ENCODE data around the gene FSD1. TPM values are rescaled to one million over a fixed set of nuclear protein-coding genes. Genes with fewer than 3 reads are reported as not detected.

The FSD1 gene
- total and polyA plus RNA-seq, 8 donors, result 0.55 to 1.9 (median 1.3) TPM; not detected in 1

DNA sequence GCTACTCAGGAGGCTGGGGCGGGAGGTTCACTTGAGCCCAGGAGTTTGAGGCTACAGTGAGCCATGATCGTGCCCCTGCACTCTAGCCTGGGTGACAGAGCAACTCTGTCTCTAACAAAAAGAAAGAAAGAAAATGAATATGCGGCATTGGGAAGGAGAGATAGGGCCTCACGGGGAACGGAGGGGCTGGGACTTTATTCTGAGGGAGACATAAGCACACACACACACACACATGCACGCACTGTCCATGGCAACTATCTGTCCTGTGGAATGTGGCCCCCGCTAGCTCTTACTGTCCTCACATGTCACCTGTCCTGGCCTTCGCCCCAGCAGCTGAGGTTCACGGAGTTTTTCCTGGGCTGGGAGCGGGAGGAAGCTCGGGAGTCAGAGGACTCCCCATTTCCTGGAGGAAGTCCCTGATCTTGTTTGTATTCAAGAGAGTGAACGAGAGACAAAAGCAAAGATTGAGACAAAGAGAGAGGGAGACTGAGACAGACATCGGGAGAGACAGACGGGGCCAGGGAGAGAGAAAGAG lies 33.6 kb downstream of the FSD1 start:
- H3K4me3 ChIP-seq, result peak overlapping the region; percentile 30 to 46
- H3K9me3 ChIP-seq, result no peaks in the 10 kb centered on the region
- H3K4me1 ChIP-seq, result peaks cover 0 to 23% of the 10 kb centered on the region in 2 donors
- no peak for ATAC-seq
- intact Hi-C loops (cut with DNase I), result no loop called here
- H3K36me3 ChIP-seq, result no peaks in the 10 kb centered on the region
- TF ChIP-seq, protein P1, sequence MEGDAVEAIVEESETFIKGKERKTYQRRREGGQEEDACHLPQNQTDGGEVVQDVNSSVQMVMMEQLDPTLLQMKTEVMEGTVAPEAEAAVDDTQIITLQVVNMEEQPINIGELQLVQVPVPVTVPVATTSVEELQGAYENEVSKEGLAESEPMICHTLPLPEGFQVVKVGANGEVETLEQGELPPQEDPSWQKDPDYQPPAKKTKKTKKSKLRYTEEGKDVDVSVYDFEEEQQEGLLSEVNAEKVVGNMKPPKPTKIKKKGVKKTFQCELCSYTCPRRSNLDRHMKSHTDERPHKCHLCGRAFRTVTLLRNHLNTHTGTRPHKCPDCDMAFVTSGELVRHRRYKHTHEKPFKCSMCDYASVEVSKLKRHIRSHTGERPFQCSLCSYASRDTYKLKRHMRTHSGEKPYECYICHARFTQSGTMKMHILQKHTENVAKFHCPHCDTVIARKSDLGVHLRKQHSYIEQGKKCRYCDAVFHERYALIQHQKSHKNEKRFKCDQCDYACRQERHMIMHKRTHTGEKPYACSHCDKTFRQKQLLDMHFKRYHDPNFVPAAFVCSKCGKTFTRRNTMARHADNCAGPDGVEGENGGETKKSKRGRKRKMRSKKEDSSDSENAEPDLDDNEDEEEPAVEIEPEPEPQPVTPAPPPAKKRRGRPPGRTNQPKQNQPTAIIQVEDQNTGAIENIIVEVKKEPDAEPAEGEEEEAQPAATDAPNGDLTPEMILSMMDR (IDR thresholded peaks at IDR 0.05), result no peak
- no peaks in the 10 kb centered on the region for H3K27me3 ChIP-seq
- peak in 1 of 4 donors; percentile 48 for DNase-seq
- peak overlapping the region; percentile 69 to 71 for H3K27ac ChIP-seq

DNA sequence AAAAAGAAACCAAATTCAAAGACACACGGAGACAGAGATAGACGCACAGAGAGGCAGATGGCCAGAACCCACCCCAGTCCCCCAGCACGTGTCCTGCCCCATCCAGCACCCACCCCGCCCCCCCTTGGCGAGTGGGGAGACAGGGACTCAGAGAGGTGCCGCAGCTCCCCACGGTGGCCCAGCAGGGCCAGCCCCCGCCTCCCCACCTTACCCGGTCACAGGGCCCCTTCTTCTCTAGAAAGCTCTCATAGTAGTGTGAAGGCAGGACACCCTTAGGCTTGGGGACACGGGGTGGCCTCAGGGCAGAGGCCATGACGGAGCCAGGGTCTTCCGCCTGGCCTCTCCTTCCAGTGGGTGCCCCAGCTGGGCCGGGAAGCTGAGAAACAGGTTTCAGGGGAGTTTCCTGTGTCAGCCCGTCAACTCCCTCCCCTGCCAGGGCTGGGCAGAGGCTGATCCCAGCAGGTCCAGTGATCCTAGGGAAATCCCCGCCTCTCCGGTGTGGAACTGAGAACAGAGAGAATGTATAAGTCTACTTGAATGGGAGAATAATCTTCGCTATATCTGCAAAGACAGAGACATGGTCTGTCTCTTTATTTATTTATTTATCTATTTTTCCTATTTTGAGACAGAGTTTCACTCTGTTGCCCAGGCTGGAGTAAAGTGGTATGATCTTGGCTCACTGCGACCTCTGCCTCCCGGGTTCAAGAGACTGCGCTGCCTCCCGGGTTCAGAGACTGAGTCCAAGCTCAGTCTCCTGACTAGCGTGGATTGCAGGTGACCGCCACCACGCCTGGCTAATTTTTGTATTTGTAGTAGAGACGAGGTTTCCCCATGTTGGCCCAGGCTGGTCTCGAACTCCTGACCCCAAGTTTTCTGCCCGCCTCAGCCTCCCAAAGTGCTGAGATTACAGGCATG lies 34.3 kb downstream of the FSD1 start, which contains the start of gene STAP2:
TSS of gene STAP2 (minus strand) at position 387 of the 915 bp plus-strand sequence. CDS start at position 313, 74 bp downstream.
- Histone ChIP-seq H3K36me3 (no peaks in the 10 kb centered on the region), H3K4me3 (peak within 1 kb of the TSS; percentile 30 to 46), H3K9me3 (no peaks in the 10 kb centered on the region), H3K27ac (peak within 1 kb of the TSS; percentile 69 to 71), H3K4me1 (peaks cover 0 to 23% of the 10 kb centered on the region in 2 donors), H3K27me3 (no peaks in the 10 kb centered on the region)
- ATAC-seq, result peak; percentile 25
- TF ChIP-seq, protein P1 (IDR thresholded peaks at IDR 0.05), result no peak
- intact Hi-C loops (cut with DNase I), result no loop called here
- DNase-seq, result peak in 2 of 4 donors; percentile 77 to 82

DNA sequence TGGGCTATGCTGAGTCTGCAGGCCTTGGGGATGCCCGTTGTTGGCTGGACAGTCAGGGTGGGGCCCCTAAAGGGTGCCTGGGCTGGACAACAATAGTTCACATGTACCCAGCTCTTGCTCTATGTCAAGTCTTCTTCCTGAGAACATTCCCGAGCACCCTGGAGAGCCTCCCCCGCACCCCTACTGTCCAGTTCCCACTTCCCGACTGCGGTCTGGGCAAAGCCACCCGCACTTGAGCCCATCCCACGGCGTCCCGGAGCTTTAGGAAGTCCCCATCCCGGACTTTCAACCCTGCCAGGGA lies 37.9 kb downstream of the FSD1 start:
- peaks cover 0 to 12% of the 10 kb centered on the region in 2 donors for H3K36me3 ChIP-seq
- no peak for DNase-seq
- intact Hi-C loops (cut with DNase I), result no loop called here
- ATAC-seq, result peak; percentile 11
- peak overlapping the region; percentile 88 to 93 for H3K27ac ChIP-seq
- H3K4me3 ChIP-seq, result peak overlapping the region; percentile 37 to 85
- TF ChIP-seq, protein P1 (IDR thresholded peaks at IDR 0.05), result no peak
- H3K9me3 ChIP-seq, result no peaks in the 10 kb centered on the region
- peaks cover 0 to 38% of the 10 kb centered on the region in 2 donors for H3K4me1 ChIP-seq
- H3K27me3 ChIP-seq, result no peaks in the 10 kb centered on the region

DNA sequence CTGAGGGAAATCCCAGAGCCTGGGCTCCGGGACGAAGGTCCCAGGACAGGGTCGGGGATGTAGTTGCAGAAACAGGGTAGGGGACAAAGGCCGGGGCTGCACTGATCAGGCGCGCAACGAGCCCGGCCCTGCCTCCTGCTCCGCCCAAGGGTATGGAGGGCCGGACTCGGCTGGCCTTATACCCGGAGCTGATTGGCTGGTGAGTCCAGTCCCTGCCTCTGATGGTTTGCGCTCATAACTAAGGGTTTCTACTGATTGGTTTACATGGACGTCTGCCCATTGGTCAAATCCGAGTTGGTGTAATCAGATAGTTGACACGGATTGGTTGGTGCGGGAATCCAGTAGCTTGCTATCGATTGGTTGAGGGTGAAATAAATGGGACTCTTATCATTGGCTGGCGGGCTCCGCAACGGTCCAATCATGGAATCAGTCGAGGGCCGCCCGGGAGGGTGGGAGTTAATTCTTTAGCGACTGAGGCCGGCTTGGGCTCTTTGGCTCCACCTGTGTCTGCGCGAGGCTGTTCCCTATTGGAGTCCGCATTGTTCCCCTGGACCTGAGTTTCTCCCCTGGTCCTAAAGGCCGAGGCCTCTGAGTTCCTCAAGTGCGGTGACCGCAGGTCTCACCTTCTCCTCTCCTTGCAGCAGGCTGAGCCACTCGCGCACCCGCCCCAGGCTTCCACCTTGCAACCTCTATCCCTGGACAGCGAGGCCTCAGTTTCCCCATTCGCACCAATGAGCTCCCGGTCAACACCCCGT lies 38.4 kb downstream of the FSD1 start:
- ATAC-seq (peak; percentile 91), DNase-seq (peak; percentile 96 to 100 (median 98))
- Histone ChIP-seq H3K27ac (peak overlapping the region; percentile 88 to 93), H3K4me1 (peaks cover 0 to 36% of the 10 kb centered on the region in 2 donors), H3K9me3 (no peaks in the 10 kb centered on the region), H3K36me3 (peaks cover 0 to 15% of the 10 kb centered on the region in 2 donors), H3K27me3 (no peaks in the 10 kb centered on the region), H3K4me3 (peak overlapping the region; percentile 59 to 85)
- intact Hi-C loops (cut with DNase I), result no loop called here
- TF ChIP-seq, protein P1 (IDR thresholded peaks at IDR 0.05), result no peak
